Measurements from ENCODE around the gene RPS18.

- no peak for TF ChIP-seq CTCF (IDR thresholded peaks at IDR 0.05; ENCODE audit: low read depth, low read length, poor library complexity, severe bottlenecking)
- TF ChIP-seq EZH2phosphoT487 (IDR thresholded peaks at IDR 0.05; ENCODE audit: borderline replicate concordance, low read length), result no peak
Observed at GRCh38 chr6:33236328-33236727, 35.5 kb upstream of the RPS18 start.

All from DOHH2 (cell line).